NCI-H1092 treated with DMSO at 0.1 percent for 48 hours (cell line): ENCODE data around the gene FAAP24.
A peak's percentile ranks its signal among the peaks of the same experiment; 100 is the strongest.
"Not testable (repeated sequence)": the region's sequence is repeated elsewhere in the genome, so short reads cannot be mapped to it uniquely, and the experiment has no call there.

Source experiments
- DNase-seq: peaks from one replicate; lab custom pipeline; 2025; lab: John Stamatoyannopoulos, UW

FAAP24 gene, protein sequence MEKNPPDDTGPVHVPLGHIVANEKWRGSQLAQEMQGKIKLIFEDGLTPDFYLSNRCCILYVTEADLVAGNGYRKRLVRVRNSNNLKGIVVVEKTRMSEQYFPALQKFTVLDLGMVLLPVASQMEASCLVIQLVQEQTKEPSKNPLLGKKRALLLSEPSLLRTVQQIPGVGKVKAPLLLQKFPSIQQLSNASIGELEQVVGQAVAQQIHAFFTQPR

DNA sequence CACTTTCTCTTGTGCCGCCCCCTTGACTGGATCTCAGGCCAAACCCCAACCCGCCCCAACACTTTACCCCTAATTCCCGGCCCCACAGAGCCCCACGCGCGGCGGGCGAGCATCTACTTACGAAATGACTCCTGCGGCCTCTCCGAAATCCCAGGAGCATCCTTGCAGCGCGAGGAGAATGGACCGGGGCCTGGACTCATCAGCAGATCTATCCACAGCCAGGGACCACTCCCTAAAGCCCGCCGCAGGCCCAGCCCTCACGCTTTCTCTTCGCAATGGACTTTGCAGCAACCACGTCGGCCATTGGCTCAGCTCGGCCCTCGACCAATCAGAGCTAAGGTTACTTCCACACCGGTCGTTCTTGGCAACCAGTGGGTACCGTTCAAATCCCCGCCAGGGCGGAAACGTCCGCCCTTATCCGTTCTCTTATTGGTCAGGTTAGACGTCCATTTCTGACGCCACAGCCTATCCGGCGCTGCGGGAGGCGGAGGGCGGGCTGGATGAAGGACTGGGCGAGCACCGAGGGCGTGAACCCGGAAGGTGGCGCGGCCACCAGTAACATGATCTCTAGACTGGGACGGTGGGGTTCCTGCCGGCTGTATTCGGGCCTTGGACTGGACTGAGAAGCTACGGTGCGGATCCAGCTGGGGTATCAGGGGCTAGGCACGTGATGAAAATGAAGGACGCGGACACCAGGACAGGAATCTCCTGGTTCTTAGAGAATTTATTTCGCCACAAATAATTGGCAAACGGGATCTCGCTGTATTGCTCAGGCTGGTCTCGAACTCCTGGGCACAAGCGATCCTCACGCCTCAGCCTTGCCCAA, at the start of gene FAAP24, which contains the start of gene CEP89:
FAAP24 (plus strand) TSS at position 528 of the 826 bp plus-strand sequence. CDS start 955 bp downstream, outside the sequence.
CEP89 (minus strand) TSS at position 244 of the 826 bp plus-strand sequence; CDS start at position 160, 84 bp downstream.
- DNase-seq: peak; percentile 97

GRCh38 chr19:32924200-32924599, 47.8 kb upstream of the FAAP24 start:
- DNase-seq: no peak

GRCh38 chr19:32928806-32929205, 43.2 kb upstream of the FAAP24 start:
- no peak for DNase-seq

- no peak for DNase-seq
Observed at GRCh38 chr19:32930567-32930966, 41.5 kb upstream of the FAAP24 start.

GRCh38 chr19:32933571-32933970, 38.5 kb upstream of the FAAP24 start:
- no peak for DNase-seq

- no peak for DNase-seq
Observed at GRCh38 chr19:32935629-32936028, 36.4 kb upstream of the FAAP24 start.

- no peak for DNase-seq
Observed at GRCh38 chr19:32936065-32936464, 36.0 kb upstream of the FAAP24 start.

GRCh38 chr19:32941273-32941672, 30.8 kb upstream of the FAAP24 start:
- DNase-seq: not testable (repeated sequence)

- no peak for DNase-seq
Observed at GRCh38 chr19:32945260-32945659, 26.8 kb upstream of the FAAP24 start.

GRCh38 chr19:32966750-32967149, 5.3 kb upstream of the FAAP24 start:
- DNase-seq: no peak

GRCh38 chr19:32969549-32969948, 2.5 kb upstream of the FAAP24 start:
- no peak for DNase-seq

DNA sequence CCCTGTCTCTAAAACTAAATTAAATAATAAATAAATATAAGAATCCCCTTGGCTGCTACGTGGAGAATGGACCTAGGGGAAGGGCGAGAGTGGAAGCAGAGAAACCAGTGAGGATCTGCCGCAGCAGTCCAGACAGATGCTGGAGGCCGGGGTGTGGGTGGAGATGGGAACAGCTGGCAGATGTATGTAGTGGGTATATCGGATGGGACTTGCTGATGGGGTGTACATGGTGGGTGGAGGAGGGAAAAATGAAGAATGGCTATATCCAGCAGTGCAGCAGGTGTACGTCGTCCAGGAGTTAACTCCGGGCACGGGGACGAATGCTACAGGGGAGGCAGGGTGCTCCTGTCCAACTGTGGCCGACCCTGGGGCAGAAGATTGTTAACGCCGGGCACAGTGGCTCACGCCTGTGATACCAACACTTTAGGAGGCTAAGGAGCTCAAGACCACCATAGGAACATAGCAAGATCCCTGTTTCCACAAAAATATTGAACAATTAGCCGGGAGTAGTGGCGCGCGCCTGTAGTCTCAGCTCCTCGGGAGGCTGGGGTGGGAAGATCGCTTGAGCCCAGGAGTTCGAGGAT, 938 bp upstream of the FAAP24 start:
- DNase-seq: no peak

DNA sequence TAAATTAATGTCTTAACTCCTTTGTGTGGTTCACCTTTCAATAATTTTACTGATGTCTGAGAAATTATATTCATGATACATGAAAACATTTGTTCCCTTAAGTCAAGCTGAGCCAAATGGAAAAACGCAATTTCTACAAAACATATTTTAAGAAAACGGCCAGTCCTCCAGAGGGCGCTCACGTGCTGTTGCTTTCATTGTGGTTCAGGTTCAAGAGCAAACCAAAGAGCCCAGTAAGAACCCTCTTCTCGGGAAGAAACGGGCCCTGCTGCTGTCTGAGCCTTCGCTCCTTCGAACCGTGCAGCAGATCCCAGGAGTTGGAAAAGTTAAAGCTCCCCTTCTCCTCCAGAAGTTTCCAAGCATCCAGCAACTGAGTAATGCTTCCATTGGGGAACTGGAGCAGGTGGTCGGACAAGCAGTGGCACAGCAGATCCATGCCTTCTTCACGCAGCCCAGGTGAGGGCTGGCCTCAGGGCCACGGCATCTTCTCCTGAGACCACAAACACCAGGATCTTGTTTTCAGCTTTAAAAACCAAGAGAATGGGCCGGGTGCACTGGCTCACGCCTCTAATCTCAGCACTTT, 4.3 kb downstream of the FAAP24 start:
- DNase-seq: peak; percentile 37

DNA sequence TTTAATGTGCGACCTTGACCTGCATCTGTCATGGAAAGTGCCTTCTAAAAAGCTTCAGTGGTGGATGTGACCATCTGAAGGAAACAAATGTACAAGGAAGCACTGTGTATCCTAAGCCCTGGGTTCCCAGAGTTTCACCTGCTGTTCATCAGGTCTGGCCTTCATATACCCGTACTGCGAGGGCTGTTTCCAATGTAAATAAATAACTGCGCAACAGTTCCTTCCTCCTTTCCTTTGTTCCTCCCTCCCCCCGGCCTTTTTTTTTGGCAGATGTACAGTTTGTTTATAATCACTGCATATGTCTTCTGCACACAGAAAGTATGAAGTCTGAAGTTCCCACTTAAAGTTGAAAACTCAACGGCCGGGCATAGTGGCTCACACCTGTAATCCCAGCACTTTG, 5.2 kb downstream of the FAAP24 start:
- DNase-seq: no peak

- not testable (repeated sequence) for DNase-seq
Observed at GRCh38 chr19:32977813-32978212, 5.8 kb downstream of the FAAP24 start.

GRCh38 chr19:32979807-32980206, 7.8 kb downstream of the FAAP24 start:
- DNase-seq: not testable (repeated sequence)

DNA sequence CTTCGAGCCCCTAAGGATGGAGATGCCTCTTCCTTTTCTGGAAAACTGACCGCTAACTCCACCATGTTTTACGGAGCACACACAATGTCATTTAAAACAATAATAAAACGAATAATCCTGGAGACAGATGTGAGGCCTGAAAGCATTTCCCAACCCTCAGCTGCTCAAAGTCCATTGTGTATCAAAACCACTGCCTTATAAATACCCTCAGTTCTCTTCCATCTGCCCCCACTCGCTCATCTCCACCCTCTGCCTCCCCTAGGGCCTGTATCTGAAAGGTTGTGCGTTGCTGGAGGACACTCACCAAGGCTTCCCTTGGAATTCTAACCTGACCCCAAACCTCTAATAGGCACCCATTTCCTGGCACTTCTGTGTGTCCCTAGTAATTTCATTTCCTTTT, 10.4 kb downstream of the FAAP24 start:
- not testable (repeated sequence) for DNase-seq

DNA sequence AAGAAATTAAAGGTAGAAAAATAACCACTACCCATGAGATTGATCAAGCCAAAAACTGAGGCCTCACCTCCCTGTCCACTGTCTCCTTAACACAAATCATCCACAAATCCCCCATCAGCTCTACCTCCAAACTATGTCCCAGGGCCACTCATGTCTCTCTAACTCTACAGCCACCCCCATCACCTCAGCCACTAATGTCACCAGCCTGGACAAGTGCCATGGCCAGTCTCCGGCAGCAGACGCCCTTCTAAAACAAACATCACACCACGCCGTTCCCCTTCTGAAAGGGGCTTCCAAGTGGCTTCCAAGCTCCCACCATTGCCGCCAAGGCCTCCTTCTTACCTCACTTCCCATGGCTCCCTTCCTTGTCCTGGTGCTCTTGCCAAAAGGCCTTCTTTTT, 16.2 kb downstream of the FAAP24 start:
- DNase-seq: not testable (repeated sequence)

DNA sequence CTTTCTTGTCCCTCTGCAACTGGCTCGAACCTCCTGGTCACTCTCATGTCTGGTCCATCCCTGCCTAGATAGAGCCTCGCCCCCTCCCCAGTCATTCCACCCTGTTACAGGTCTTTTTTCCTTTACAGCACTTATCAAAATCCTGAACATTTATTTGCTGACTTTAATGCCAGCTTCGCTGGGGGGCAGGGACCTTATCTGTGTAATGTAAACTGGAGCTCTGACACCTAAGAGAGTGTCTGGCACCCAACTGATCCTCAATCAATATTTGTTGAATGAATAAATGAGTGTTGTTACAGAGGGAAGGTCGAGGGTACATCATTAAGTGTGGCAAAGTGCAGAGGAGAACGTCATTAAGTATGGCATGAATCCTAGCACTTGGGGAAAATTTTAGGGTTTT, 16.7 kb downstream of the FAAP24 start:
- DNase-seq: no peak

DNA sequence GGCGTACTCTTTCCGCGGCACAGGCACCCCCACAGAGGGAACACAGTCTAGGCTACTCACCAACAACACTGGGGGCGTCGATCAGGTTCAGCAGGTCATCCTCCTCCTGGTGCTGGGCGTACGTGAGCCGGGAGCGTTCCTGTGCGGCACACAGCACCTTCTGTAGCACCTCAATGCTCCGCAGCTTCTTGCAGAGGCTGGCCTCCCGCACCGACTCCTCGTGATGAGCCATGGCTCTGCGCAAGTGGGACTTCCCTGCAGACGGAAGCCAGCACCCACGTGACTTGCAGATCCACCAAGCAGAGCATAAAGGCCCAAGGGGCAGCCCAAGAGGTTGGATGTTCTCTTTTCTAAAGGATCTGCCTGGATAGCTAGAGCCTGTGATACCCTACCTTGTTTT, 23.9 kb downstream of the FAAP24 start:
- not testable (repeated sequence) for DNase-seq

DNA sequence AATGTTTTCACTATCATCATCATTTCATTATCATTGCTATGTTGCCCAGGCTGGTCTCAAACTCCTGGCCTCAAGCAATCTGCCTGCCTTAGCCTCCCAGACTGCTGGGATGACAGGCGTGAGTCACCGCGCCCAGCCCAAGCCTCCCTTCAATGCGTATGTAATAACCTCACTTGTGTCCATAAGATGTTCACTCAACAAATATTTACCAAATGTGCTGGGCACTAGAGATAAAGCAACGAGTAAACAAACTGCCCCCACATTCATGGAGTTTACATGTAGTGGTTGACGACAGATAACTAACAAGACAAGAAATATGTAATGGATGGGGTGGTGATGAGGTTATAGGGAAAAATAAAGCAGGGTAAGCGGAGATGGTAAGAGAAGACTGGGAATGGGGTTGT, 25.0 kb downstream of the FAAP24 start:
- DNase-seq: not testable (repeated sequence)

DNA sequence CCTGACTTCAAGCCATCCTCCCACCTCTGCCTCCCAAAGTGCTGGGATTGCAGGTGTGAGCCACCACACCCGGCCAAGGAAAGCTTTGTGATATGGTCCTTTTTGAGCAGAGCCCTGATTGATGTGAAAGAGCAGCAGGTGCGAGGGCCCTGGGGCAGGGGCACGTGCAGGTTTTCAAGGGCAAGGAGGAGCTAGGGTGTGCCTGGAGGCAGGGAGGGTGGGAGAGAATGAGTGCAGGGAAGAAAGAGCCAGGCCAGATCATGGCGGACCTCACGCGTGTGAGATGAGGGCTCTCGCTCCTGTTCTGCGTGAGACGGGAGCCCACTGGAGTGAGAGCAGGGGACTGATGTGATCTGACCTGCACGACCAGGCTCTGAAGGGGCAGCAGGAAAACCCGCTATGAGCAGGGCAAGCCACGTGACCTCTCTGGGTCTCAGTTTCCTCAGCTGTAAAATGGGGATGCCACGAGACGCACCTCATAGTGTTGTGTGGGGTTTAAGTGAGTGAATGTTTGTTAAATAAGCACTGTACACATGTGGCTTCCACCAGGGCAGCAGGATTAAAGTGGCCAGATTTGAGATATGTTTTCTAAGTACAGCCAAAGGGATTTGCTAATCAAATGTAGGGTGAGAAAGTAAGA, 25.8 kb downstream of the FAAP24 start:
- DNase-seq: no peak
